Dermis blood vessel endothelial cell (primary cell): ENCODE results near the gene SPATA46. TPM values are rescaled to one million over a fixed set of nuclear protein-coding genes. Genes with fewer than 3 reads are reported as not detected.
"Not testable (repeated sequence)": the region's sequence is repeated elsewhere in the genome, so short reads cannot be mapped to it uniquely, and the experiment has no call there.

Source experiments
- DNase-seq: peaks from one replicate; pipeline ENCODE4 v3.0.0; 2010
- total RNA-seq: library from RNA; depleted of rRNA; stranded (reverse); fragments of >200 nt; gene quantifications from 2 replicates; pipeline ENCODE4 v1.2.3, GENCODE V29; 2014

The SPATA46 gene
- total RNA-seq, 1 donor from 2014 or later: not detected

DNA sequence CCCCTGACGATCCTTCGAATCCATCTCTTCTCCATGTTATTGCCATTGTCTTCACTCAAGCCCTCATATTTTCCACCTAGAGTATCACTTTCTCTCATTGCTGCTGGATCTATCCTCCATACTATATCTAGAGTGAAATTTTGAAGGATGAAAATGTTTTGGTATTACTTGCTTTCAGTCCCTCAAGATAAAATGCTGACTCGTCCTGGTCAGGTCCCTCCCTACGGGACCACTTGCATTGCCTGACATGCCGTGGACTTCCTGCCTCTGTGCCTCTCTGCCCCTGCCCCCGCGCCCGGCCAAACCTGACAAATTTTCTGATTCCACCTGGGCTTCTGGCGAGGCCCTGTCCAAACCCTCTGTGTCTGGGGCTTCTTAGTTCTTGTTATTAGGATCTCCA lies 23.6 kb downstream of the SPATA46 start:
- DNase-seq: no peak

DNA sequence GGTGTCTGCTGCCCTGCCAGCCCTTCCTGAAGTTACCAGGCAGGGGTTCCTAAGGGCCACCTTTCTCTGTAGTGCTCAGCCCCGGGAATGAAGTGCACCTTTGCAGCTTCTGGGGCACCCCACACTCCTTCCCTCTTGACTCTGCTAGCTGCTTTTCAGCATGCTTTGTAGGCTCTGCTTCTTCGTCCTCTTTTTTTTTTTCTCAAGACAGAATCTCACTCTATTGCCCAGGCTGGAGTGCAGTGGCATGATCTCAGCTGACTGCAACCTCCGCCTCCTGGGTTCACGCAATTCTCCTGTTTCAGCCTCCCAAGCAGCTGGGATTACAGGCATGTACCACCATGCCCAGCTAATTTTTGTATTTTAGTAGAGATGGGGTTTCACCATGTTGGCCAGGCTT lies 24.8 kb downstream of the SPATA46 start:
- DNase-seq: not testable (repeated sequence)

DNA sequence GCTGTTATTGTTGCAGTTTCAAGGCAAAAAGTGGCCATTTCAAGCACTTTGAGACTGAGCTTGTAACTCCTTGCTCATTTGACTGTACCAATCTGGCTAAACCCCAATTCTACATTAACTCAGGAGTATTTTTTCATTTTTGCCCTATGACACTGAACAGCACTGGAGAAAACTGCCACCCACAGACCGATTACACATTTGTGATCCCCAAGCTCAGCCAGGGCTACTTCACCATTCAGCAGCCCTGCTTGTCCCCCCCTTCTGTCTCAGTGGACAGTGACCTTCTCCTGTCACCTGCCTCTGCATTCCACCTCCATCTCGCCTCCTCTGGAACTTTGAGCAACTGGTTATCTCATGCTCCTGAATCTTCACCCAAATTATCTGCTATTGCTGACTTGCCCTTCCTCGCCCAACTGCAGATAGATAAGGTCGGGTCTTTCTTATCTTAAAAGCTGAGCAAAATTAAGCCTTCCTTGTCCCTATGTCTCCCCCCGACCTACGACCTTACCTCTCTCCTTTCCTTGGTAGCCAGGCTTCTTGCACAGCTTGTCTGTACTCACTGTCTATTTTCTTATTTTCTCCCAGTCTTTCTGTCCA lies 25.3 kb downstream of the SPATA46 start:
- DNase-seq: no peak

DNA sequence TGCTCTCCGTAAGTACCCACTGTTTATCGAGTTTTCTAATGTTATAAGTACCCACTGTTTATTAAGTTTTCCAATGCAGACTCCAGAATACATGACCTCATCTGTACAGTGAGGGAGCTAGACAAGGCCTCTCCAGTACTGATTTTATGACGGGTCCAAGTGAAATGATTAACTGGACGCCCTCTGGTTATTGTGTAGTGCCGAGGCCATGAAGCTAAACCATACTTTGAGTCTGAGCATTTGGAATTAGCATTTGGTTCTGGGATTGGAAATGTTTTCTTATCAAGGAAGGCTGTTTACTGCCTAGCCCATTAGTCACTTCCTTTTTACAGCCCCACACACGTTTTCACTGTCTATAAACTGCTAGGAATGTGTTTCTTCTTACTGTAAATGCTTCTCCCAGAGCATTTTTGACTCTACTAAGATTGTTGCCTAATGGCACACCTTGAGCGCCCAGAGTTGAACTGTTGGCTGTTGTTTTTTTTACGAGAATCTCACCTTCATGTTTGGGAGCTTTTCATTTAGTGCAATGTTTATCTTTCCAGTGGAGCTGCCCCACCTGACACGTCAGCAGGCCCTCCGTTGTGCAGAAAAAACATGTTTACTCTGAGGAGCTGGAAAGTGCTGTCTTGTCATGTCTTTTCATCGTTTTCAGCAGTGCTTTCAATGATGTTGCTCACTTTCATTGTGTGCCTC lies 26.9 kb downstream of the SPATA46 start:
- peak; percentile 84 for DNase-seq

DNA sequence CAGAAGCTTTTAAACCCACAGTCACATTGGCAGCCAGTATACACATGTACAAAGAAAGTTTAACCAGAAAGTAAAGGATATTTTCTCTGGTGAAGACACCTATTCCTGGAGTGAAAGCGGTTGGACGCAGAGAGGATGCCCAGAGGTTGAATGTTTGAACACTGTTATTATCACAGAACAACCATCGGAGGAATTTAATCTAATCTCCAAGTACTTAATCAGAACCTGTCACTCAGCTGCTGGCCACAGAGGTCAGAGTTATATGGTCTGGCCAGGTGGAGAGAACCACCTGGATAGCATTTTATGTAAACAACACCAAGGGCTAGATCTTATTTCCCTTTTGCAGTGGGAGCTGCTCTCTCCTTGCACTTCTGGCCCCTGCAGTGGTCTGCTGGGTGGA lies 29.4 kb downstream of the SPATA46 start:
- DNase-seq: no peak

DNA sequence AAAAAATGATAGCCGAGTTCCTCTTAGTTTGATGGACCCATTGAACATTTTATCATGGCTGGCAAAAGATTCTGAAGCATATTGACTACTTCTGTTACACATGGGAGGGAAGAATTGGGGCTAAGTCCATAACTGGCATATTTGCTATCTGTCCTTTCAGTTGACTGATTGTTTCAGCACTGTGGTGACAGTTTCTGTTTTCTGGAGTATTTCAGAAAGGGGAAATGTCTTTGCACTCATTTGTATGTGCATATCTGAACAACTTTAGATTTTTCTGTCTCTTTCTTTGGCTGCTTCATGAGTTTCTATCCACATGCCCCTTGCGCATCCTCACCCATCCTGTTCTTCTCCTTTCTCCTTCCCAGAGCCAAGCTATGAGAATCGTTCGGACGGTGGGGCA lies 33.2 kb downstream of the SPATA46 start:
- no peak for DNase-seq

DNA sequence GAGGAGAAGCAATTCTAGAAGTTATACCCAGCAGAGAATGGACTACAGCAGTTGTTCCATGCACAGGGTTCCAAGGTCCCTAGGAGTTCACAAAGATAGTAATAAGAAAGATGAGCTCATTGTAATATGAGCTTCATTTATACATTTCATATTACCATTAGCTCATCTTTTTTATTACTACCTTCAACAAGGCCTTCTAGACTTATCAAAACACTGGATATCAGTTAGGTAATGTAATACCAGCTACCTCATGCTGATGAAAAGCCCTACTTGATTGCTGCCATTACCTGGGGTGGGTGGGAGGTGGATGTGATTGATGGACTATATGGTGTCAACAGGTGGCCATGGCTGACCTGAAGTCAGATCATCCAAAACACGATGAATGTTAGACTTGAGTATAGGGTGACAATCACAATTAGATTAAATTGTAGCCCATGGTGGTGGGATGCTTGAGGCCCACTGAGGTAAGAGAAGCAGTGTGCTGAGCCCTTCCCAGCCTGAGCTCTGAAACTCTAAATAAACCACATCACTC lies 34.1 kb downstream of the SPATA46 start:
- no peak for DNase-seq

DNA sequence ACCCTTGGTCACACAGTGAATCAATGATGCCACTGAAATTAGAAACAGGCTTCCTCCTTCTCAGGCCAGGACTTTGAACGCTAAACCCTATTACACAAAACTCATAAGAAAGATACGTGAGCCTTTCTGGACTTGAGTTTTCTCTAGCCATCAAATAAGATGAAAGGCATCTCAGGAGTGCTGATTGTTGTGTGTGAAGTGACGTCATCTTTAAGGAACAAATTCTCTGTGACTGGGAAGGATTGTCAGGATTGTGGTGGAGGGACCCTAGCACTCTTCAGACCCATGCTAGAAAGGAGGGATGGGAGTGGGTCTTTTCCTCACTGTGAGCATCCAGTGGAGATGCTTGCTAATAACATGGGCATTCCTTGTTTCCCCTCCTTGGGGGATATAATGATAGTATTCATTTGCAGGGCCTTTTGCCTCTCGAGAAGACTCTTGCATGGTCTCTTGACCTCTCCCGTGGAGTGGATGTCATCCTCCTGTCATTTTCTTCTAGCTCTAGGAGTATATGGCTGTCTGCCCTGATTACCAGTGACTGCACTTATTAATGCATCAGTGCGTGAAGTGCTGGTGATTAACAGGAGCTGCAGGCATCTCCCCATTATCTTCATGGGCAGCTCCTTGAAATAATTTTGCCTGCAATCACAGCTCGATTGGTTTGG lies 39.9 kb downstream of the SPATA46 start:
- DNase-seq: no peak

DNA sequence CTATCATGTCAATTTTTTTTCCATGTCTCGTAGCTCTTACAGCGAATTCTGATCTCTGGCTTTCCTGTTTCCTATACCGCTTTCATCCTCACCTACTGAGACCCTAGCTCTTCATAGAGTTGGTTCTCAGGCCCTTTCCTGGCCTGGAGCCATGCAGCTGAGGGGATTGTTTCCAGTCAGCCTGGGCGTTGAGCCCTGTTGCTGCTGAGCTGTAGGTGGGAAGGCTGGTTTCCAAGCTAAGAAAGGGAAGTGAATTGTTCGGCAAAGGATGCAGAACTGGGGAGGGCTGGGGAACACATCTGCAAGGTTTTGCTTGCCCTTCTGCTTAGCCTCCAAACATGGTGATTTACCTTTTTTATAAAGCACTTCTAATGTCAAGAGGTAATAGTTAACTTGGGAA lies 41.5 kb downstream of the SPATA46 start:
- peak; percentile 77 for DNase-seq

DNA sequence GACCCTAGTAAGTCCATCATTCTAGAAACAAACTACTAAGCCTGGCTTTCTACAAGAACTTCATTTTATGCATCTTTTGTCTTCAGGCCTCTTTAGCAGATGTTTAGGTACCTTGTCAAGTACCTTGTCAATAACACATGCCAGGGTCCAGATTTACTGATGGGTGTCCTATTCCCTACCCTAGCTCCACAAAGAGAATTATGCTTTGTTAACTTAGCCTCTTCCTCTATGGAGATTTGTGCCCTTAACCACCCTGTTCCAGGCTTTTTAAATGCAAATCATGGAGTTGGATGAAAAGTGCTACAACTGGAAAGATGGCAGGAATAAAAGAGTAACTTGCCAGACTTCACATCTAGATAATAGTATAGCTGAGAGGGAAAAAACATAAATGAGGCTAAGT lies 42.7 kb downstream of the SPATA46 start:
- no peak for DNase-seq

DNA sequence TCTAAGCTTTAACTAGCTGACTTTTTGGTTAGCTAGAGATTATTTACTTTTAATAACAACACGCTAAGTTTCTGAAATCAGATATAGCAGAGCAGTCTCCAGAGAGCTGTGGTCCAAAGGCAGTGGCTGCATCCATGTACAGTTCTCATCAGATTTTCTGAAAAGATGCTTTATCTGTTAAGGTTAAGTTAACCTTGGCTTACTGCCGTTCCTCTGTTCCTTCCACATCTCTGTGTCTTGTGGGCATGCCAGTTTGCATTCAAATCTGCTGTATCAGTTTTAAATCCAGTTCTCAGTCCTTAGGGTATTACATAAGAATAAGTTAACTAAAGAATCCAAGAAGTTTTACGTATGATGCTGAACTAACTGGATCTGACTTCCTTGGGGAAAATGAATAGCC lies 46.8 kb downstream of the SPATA46 start:
- DNase-seq: no peak

DNA sequence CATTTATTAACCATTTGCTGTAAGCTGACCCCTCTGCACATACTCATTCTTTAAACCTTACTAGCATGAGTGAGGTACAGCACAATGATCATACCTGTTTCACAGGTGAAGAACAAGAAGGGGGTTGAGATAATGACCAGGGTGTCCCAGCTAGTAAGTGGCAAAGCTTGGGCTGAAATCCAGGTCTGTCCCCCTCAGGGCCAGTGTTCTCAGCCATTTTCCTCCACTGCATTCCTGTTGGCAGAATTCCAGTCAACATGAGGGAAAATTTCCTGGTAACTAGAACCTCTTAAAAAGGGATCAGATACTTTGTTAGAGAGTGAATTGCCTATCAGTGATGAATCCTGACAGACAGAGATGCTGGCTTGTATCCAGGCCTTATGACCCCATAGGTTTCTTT lies 48.1 kb downstream of the SPATA46 start:
- DNase-seq: peak; percentile 32

DNA sequence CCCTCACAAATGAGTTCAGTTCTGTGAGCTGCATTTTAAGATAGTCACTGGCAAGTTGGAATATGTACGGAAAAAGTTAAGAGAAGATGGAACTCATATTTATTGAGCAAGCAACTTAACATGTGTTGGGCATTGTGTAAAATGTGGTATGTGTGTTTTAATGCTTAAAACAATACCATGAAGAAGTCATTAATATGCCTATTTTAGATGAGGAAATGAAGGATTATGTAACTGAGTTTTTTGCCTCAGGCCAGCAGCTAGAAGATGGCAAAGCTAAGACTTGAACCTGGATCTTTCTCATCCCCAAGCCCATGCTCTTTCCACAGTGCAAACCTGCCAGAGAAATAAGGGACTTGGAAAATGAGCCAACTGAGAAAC lies 48.9 kb downstream of the SPATA46 start:
- no peak for DNase-seq

DNA sequence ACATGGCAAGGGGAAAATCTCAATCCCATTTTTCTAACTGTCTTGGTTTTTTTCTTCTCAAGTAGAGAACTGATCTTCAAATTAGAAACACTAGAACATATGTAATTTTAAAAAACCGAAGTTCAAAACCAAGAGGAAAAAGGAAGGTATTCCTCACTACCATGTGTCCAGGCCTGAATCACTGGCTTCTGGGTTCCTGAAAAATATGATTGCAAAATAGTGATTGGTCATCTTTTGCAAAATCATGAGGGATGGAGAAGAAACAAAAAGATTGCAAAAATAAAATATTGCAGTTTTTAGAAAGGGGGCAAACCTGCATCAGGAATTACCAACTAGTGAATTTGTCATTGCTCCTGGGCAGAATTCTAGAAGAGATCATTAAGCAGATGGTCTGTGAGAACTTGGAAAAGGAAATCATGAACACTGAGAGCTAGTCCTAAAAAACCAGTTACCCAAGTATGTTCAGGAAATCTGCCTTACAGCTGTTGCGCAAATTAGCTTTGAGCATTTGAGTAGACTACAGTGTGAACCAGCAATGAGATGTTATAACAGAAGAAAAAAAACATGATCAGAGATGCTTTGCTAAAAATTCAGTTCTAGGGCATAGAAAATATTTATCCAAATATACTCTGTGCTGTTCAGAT lies 49.4 kb downstream of the SPATA46 start:
- no peak for DNase-seq

DNA sequence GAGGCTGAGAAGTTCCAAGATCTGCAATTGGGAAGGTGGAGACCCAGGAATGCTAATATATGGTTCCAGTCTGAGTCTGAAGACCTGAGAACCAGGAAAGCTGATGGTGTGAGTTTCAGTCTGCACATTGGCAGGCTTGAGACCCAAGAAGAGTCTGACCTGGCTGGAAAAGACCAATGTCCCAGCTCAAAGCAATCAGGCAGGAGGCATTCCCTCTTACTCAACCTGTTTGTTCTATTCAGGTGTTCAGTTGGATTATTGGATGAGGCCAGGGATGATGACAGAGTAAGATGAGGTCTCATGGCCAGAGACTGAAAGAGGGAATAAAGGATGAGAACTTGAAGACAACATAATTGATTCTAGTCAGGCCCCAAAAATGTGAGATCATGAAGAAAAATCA lies 50.1 kb downstream of the SPATA46 start:
- no peak for DNase-seq

DNA sequence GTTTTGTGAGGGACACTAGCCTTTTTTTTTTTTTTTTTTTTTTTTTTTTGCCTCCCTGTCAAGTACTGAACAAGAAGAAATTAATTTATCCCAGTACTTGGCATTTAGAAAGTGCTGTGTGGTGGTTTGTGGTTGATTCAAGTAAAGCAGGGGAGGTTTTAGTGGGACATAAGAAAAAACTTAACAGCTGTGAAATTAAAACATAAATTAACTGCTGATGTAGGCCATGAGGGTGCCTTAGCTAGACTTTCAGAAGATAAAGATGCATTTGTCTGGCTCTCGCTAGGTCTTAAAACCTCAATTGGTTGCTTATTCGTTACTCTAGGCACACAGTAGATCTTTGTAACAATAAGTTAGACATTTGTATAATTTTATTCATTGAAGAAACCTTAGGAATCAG lies 52.3 kb downstream of the SPATA46 start:
- DNase-seq: no peak

Other genes starting within 250 kb of the SPATA46 start
- gene C1orf226, start 4.9 kb upstream of the SPATA46 start, total RNA-seq: 0.34 and 1.1 TPM in 2 replicates
- 0.05 TPM in 1 of 2 replicates, not detected in the other for gene SH2D1B, start 35.3 kb upstream of the SPATA46 start, total RNA-seq
- gene UHMK1, start 121.0 kb upstream of the SPATA46 start, total RNA-seq: 68.8 and 71.1 TPM in 2 replicates
- 66.2 and 72.1 TPM in 2 replicates for gene UAP1, start 184.9 kb upstream of the SPATA46 start, total RNA-seq